Measurements from ENCODE around the gene FIBP. TPM values are rescaled to one million over a fixed set of nuclear protein-coding genes. Genes with fewer than 3 reads are reported as not detected.

The FIBP gene
- total RNA-seq, 1 experiment from 2014 or later = 93.1 TPM

DNA sequence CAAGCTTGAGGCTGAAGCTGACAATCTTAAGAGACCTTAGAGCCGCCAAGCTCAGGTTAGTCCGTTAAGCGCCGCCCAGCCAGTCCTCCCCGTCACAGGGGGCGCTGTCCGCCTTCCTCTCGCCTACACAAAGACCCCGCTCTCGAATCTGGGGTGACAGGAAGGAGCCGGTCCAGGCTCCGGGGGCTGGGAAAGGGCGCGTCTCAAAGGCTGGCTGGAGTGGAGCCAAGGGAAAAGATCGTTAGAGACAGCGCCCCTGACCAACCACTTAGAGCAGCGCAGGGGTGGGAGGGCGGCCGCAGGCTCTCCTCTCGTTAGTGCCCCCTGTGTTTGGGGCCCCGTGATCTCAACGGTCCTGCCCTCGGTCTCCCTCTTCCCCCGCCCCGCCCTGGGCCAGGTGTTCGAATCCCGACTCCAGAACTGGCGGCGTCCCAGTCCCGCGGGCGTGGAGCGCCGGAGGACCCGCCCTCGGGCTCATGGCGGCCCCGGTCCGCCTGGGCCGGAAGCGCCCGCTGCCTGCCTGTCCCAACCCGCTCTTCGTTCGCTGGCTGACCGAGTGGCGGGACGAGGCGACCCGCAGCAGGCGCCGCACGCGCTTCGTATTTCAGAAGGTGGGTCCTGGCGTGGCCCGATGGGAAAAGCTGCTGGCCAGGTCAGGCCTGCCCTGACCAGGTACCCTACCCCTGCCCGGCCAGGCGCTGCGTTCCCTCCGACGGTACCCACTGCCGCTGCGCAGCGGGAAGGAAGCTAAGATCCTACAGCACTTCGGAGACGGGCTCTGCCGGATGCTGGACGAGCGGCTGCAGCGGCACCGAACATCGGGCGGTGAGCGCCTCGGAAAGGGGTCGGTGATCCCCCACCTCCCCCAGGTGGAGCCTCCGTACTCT lies 27.8 kb downstream of the FIBP start, which contains the start of gene MUS81 (continued):
- no peak for TF ChIP-seq TCF7 (CRISPR knock-in tag; IDR thresholded peaks at IDR 0.05; ENCODE audit: low read depth)
- TF ChIP-seq ZNF121 (CRISPR knock-in tag; IDR thresholded peaks at IDR 0.05) = no peak
- TF ChIP-seq, protein P1, sequence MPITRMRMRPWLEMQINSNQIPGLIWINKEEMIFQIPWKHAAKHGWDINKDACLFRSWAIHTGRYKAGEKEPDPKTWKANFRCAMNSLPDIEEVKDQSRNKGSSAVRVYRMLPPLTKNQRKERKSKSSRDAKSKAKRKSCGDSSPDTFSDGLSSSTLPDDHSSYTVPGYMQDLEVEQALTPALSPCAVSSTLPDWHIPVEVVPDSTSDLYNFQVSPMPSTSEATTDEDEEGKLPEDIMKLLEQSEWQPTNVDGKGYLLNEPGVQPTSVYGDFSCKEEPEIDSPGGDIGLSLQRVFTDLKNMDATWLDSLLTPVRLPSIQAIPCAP (CRISPR knock-in tag; IDR thresholded peaks at IDR 0.05) = no peak
- TF ChIP-seq FOXJ3 (CRISPR knock-in tag; IDR thresholded peaks at IDR 0.05; ENCODE audit: borderline replicate concordance) = no peak
- TF ChIP-seq NR3C1 (CRISPR knock-in tag; conservative IDR thresholded peaks at IDR 0.05; ENCODE audit: low read depth) = no peak
- TF ChIP-seq, protein P2, sequence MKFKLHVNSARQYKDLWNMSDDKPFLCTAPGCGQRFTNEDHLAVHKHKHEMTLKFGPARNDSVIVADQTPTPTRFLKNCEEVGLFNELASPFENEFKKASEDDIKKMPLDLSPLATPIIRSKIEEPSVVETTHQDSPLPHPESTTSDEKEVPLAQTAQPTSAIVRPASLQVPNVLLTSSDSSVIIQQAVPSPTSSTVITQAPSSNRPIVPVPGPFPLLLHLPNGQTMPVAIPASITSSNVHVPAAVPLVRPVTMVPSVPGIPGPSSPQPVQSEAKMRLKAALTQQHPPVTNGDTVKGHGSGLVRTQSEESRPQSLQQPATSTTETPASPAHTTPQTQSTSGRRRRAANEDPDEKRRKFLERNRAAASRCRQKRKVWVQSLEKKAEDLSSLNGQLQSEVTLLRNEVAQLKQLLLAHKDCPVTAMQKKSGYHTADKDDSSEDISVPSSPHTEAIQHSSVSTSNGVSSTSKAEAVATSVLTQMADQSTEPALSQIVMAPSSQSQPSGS (CRISPR knock-in tag; IDR thresholded peaks at IDR 0.05; ENCODE audit: borderline replicate concordance, low read depth) = no peak
- TF ChIP-seq NR1H2 (CRISPR knock-in tag; IDR thresholded peaks at IDR 0.05) = no peak
- TF ChIP-seq, protein P3, sequence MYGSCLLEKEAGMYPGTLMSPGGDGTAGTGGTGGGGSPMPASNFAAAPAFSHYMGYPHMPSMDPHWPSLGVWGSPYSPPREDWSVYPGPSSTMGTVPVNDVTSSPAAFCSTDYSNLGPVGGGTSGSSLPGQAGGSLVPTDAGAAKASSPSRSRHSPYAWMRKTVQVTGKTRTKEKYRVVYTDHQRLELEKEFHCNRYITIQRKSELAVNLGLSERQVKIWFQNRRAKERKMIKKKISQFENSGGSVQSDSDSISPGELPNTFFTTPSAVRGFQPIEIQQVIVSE (CRISPR knock-in tag; IDR thresholded peaks at IDR 0.05; ENCODE audit: borderline replicate concordance) = no peak
- TF ChIP-seq ZNF263 (CRISPR knock-in tag; IDR thresholded peaks at IDR 0.05; ENCODE audit: low read depth) = no peak
- peak; percentile 27; the same call in 1 of the 2 replicates for TF ChIP-seq FOXP1 (CRISPR knock-in tag; IDR thresholded peaks at IDR 0.05; ENCODE audit: borderline replicate concordance)
- TF ChIP-seq, protein P4, sequence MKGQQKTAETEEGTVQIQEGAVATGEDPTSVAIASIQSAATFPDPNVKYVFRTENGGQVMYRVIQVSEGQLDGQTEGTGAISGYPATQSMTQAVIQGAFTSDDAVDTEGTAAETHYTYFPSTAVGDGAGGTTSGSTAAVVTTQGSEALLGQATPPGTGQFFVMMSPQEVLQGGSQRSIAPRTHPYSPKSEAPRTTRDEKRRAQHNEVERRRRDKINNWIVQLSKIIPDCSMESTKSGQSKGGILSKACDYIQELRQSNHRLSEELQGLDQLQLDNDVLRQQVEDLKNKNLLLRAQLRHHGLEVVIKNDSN (CRISPR knock-in tag; IDR thresholded peaks at IDR 0.05) = peak; percentile 66; the same call in 1 of the 2 replicates
- TF ChIP-seq, protein P5, sequence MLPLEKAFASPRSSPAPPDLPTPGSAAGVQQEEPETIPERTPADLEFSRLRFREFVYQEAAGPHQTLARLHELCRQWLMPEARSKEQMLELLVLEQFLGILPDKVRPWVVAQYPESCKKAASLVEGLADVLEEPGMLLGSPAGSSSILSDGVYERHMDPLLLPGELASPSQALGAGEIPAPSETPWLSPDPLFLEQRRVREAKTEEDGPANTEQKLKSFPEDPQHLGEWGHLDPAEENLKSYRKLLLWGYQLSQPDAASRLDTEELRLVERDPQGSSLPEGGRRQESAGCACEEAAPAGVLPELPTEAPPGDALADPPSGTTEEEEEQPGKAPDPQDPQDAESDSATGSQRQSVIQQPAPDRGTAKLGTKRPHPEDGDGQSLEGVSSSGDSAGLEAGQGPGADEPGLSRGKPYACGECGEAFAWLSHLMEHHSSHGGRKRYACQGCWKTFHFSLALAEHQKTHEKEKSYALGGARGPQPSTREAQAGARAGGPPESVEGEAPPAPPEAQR (CRISPR knock-in tag; IDR thresholded peaks at IDR 0.05) = no peak
- no peak for TF ChIP-seq NFE2L1 (CRISPR knock-in tag; IDR thresholded peaks at IDR 0.05)
- no peak for TF ChIP-seq IRF2 (CRISPR knock-in tag; IDR thresholded peaks at IDR 0.05; ENCODE audit: borderline replicate concordance, low read depth)
- TF ChIP-seq, protein P6, sequence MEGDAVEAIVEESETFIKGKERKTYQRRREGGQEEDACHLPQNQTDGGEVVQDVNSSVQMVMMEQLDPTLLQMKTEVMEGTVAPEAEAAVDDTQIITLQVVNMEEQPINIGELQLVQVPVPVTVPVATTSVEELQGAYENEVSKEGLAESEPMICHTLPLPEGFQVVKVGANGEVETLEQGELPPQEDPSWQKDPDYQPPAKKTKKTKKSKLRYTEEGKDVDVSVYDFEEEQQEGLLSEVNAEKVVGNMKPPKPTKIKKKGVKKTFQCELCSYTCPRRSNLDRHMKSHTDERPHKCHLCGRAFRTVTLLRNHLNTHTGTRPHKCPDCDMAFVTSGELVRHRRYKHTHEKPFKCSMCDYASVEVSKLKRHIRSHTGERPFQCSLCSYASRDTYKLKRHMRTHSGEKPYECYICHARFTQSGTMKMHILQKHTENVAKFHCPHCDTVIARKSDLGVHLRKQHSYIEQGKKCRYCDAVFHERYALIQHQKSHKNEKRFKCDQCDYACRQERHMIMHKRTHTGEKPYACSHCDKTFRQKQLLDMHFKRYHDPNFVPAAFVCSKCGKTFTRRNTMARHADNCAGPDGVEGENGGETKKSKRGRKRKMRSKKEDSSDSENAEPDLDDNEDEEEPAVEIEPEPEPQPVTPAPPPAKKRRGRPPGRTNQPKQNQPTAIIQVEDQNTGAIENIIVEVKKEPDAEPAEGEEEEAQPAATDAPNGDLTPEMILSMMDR (IDR thresholded peaks at IDR 0.05) = peak; percentile 78
- TF ChIP-seq, protein P7, sequence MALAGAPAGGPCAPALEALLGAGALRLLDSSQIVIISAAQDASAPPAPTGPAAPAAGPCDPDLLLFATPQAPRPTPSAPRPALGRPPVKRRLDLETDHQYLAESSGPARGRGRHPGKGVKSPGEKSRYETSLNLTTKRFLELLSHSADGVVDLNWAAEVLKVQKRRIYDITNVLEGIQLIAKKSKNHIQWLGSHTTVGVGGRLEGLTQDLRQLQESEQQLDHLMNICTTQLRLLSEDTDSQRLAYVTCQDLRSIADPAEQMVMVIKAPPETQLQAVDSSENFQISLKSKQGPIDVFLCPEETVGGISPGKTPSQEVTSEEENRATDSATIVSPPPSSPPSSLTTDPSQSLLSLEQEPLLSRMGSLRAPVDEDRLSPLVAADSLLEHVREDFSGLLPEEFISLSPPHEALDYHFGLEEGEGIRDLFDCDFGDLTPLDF (CRISPR knock-in tag; IDR thresholded peaks at IDR 0.05) = no peak
- no peak for TF ChIP-seq NFATC4 (CRISPR knock-in tag; IDR thresholded peaks at IDR 0.05)
- TF ChIP-seq ETV6 (CRISPR knock-in tag; IDR thresholded peaks at IDR 0.05) = no peak; the same call in 1 of the 2 replicates
- TF ChIP-seq, protein P8, sequence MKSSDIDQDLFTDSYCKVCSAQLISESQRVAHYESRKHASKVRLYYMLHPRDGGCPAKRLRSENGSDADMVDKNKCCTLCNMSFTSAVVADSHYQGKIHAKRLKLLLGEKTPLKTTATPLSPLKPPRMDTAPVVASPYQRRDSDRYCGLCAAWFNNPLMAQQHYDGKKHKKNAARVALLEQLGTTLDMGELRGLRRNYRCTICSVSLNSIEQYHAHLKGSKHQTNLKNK (CRISPR knock-in tag; IDR thresholded peaks at IDR 0.05) = no peak
- no peak; the same call in 1 of the 2 replicates for TF ChIP-seq EMX1 (CRISPR knock-in tag; IDR thresholded peaks at IDR 0.05)
- TF ChIP-seq TEAD1 (CRISPR knock-in tag; IDR thresholded peaks at IDR 0.05) = peak; percentile 70; the same call in 1 of the 2 replicates
- TF ChIP-seq RELA (CRISPR knock-in tag; IDR thresholded peaks at IDR 0.05; ENCODE audit: borderline replicate concordance) = 0 out of 2 replicates have a peak, but pooled peaks have one; percentile 23
- no peak for TF ChIP-seq GRHL2 (CRISPR knock-in tag; IDR thresholded peaks at IDR 0.05; ENCODE audit: insufficient replicate concordance, severe bottlenecking)
- TF ChIP-seq CBFB (CRISPR knock-in tag; IDR thresholded peaks at IDR 0.05; ENCODE audit: low read depth) = 0 out of 2 replicates have a peak, but pooled peaks have one; percentile 81
- TF ChIP-seq ZNF232 (CRISPR knock-in tag; IDR thresholded peaks at IDR 0.05) = no peak
- TF ChIP-seq, protein P9, sequence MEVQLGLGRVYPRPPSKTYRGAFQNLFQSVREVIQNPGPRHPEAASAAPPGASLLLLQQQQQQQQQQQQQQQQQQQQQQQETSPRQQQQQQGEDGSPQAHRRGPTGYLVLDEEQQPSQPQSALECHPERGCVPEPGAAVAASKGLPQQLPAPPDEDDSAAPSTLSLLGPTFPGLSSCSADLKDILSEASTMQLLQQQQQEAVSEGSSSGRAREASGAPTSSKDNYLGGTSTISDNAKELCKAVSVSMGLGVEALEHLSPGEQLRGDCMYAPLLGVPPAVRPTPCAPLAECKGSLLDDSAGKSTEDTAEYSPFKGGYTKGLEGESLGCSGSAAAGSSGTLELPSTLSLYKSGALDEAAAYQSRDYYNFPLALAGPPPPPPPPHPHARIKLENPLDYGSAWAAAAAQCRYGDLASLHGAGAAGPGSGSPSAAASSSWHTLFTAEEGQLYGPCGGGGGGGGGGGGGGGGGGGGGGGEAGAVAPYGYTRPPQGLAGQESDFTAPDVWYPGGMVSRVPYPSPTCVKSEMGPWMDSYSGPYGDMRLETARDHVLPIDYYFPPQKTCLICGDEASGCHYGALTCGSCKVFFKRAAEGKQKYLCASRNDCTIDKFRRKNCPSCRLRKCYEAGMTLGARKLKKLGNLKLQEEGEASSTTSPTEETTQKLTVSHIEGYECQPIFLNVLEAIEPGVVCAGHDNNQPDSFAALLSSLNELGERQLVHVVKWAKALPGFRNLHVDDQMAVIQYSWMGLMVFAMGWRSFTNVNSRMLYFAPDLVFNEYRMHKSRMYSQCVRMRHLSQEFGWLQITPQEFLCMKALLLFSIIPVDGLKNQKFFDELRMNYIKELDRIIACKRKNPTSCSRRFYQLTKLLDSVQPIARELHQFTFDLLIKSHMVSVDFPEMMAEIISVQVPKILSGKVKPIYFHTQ (CRISPR knock-in tag; IDR thresholded peaks at IDR 0.05) = no peak
- TF ChIP-seq JUN (CRISPR knock-in tag; IDR thresholded peaks at IDR 0.05) = no peak
- TF ChIP-seq ATF1 (CRISPR knock-in tag; IDR thresholded peaks at IDR 0.05) = no peak
